Upper lobe of right lung (tissue), 1 donor: ENCODE measurements around the gene HAO2. TPM values are rescaled to one million over a fixed set of nuclear protein-coding genes. Genes with fewer than 3 reads are reported as not detected.

Experiments used
- ATAC-seq: fragments of 200-7000 bp; cut with Tn5 transposase; one replicate; pipeline ENCODE4 v1.9.1; 2020; ENCODE audit warnings: mild to moderate bottlenecking, moderate library complexity
- DNase-seq: peaks from one replicate; pipeline ENCODE4 v3.0.0-alpha.2; 2020
- H3K27ac ChIP-seq: fragments of 200-600 bp; one replicate; pipeline ENCODE4 v1.8.0; 2022
- H3K27me3 ChIP-seq: fragments of 200-600 bp; one replicate; pipeline ENCODE4 v1.8.0; 2022; ENCODE audit warnings: mild to moderate bottlenecking
- H3K36me3 ChIP-seq: fragments of 200-600 bp; one replicate; pipeline ENCODE4 v1.8.0; 2022
- H3K4me1 ChIP-seq: fragments of 200-600 bp; one replicate; pipeline ENCODE4 v1.8.0; 2022
- H3K4me3 ChIP-seq: fragments of 200-600 bp; one replicate; pipeline ENCODE4 v1.8.0; 2022; ENCODE audit warnings: mild to moderate bottlenecking
- H3K9me3 ChIP-seq: fragments of 200-600 bp; one replicate; pipeline ENCODE4 v1.8.0; 2022
- intact Hi-C: fragments of 100-400 bp; cut with DNase I; formaldehyde crosslinking; loops from one replicate; pipeline ENCODE4 v1.11.0; 2022
- total RNA-seq: library from RNA; stranded (reverse); fragmentation: NEBNext Ultra II Directional; extraction: Animal tissue kit (Norgen Biotek cat#: 25700); gene quantifications from one replicate; pipeline ENCODE4 v1.2.1, GENCODE V29; 2021
- TF ChIP-seq, protein P1 (sequence below): fragments of 200-600 bp; IDR thresholded peaks from one replicate; pipeline ENCODE4 v1.8.0; 2022; ENCODE audit warnings: antibody characterized with exemption
- donor health status: DM: no; HTN: yes; CAD: no; lungs with severe emphysema.

HAO2 gene
- total RNA-seq, 1 donor from 2014 or later = not detected

- H3K4me1 ChIP-seq = no peaks in the 10 kb centered on the region
- DNase-seq = no peak
- H3K27ac ChIP-seq = no peak overlapping the region
- H3K36me3 ChIP-seq = no peaks in the 10 kb centered on the region
- H3K9me3 ChIP-seq = no peaks in the 10 kb centered on the region
- H3K27me3 ChIP-seq = no peaks in the 10 kb centered on the region
- H3K4me3 ChIP-seq = no peak overlapping the region
- intact Hi-C loops = no loop called here
- TF ChIP-seq, protein P1, sequence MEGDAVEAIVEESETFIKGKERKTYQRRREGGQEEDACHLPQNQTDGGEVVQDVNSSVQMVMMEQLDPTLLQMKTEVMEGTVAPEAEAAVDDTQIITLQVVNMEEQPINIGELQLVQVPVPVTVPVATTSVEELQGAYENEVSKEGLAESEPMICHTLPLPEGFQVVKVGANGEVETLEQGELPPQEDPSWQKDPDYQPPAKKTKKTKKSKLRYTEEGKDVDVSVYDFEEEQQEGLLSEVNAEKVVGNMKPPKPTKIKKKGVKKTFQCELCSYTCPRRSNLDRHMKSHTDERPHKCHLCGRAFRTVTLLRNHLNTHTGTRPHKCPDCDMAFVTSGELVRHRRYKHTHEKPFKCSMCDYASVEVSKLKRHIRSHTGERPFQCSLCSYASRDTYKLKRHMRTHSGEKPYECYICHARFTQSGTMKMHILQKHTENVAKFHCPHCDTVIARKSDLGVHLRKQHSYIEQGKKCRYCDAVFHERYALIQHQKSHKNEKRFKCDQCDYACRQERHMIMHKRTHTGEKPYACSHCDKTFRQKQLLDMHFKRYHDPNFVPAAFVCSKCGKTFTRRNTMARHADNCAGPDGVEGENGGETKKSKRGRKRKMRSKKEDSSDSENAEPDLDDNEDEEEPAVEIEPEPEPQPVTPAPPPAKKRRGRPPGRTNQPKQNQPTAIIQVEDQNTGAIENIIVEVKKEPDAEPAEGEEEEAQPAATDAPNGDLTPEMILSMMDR = no peak
- ATAC-seq = no peak
Measured at GRCh38 chr1:119438761-119439160, 70.2 kb downstream of the HAO2 start.

- Histone ChIP-seq H3K9me3 (no peaks in the 10 kb centered on the region), H3K4me3 (no peak overlapping the region), H3K4me1 (no peaks in the 10 kb centered on the region), H3K36me3 (no peaks in the 10 kb centered on the region), H3K27ac (no peak overlapping the region), H3K27me3 (no peaks in the 10 kb centered on the region)
- TF ChIP-seq, protein P1 = no peak
- DNase-seq = no peak
- ATAC-seq = no peak
- intact Hi-C loops = no loop called here
Measured at GRCh38 chr1:119440721-119441307, 72.2 kb downstream of the HAO2 start.

DNA sequence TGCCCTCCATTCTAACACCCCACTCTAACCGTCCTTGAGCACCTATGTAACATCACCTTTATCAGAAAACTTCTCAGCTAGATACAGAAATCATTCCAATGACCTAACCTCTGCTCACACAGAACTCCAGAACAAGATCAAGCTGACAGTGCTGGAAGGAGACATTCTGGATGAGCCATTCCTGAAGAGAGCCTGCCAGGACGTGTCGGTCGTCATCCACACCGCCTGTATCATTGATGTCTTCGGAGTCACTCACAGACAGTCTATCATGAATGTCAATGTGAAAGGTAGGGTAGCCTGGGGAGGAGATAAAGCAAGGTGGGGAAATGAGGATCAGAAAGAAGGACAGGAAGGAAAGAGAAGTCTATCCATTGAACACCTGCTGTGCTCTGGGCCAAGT is 74.2 kb downstream of the HAO2 start:
- Histone ChIP-seq H3K27me3 (no peaks in the 10 kb centered on the region), H3K4me3 (no peak overlapping the region), H3K9me3 (no peaks in the 10 kb centered on the region), H3K27ac (no peak overlapping the region), H3K4me1 (no peaks in the 10 kb centered on the region), H3K36me3 (no peaks in the 10 kb centered on the region)
- intact Hi-C loops = no loop called here
- ATAC-seq = no peak
- DNase-seq = no peak
- TF ChIP-seq, protein P1 = no peak

Other genes with a start within 250 kb of the HAO2 start
- 13.4 TPM for gene WARS2, start 228.1 kb upstream of the HAO2 start, total RNA-seq
- not detected for gene HSD3B2, start 46.4 kb downstream of the HAO2 start, total RNA-seq
- not detected for gene HSD3B1, start 138.4 kb downstream of the HAO2 start, total RNA-seq